Trophoblast cell (in vitro differentiated cells and primary cell): ENCODE measurements around the gene BABAM2.

Experiments used
- DNase-seq, 2 donors: peaks; one replicate each; pipeline ENCODE4 v3.0.0-alpha.2; 2016
- H2AFZ ChIP-seq: 2 replicates; pipeline ENCODE4 v1.6.1; 2013; ENCODE audit warnings: low read length, moderate library complexity, mild to moderate bottlenecking; ENCODE audit not compliant: insufficient read depth, poor library complexity
- H2AK5ac ChIP-seq: 2 replicates; pipeline ENCODE4 v1.6.1; 2013; ENCODE audit warnings: mild to moderate bottlenecking, low read length
- H2BK120ac ChIP-seq: 2 replicates; pipeline ENCODE4 v1.6.1; 2013; ENCODE audit warnings: low read length, mild to moderate bottlenecking, moderate library complexity; ENCODE audit not compliant: insufficient read depth, poor library complexity
- H2BK12ac ChIP-seq: 2 replicates; pipeline ENCODE4 v1.6.1; 2013; ENCODE audit warnings: mild to moderate bottlenecking, low read length, moderate library complexity
- H2BK5ac ChIP-seq: 2 replicates; pipeline ENCODE4 v1.6.1; 2013; ENCODE audit warnings: low read length, low read depth, moderate library complexity, mild to moderate bottlenecking; ENCODE audit not compliant: poor library complexity
- H3K14ac ChIP-seq: 2 replicates; pipeline ENCODE4 v1.6.1; 2013; ENCODE audit warnings: mild to moderate bottlenecking, low read length
- H3K18ac ChIP-seq: 2 replicates; pipeline ENCODE4 v1.6.1; 2013; ENCODE audit warnings: mild to moderate bottlenecking, low read length
- H3K23ac ChIP-seq: 2 replicates; pipeline ENCODE4 v1.6.1; 2013; ENCODE audit warnings: low read length
- H3K27ac ChIP-seq: 2 replicates; pipeline ENCODE4 v1.5.1; 2013; ENCODE audit warnings: low read depth, mild to moderate bottlenecking, inconsistent platforms, low read length, moderate library complexity
- H3K27me3 ChIP-seq: 2 replicates; pipeline ENCODE4 v1.6.1; 2013; ENCODE audit warnings: inconsistent platforms, mild to moderate bottlenecking, low read length, moderate library complexity; ENCODE audit not compliant: insufficient read depth
- H3K36me3 ChIP-seq, 2 experiments: 1 replicate in 1 of 2; 2 replicates in 1 of 2; pipeline ENCODE4 v1.6.1; 2013; ENCODE audit warnings: low read length in 2 of 2, mild to moderate bottlenecking in 2 of 2, moderate library complexity in 1 of 2; ENCODE audit not compliant: insufficient read depth in 2 of 2, control insufficient read depth in 1 of 2
- H3K4ac ChIP-seq: 2 replicates; pipeline ENCODE4 v1.6.1; 2013; ENCODE audit warnings: low read depth, mild to moderate bottlenecking, low read length, moderate library complexity
- H3K4me1 ChIP-seq, 2 experiments: 1 replicate in 1 of 2; 2 replicates in 1 of 2; pipeline ENCODE4 v1.6.1; 2013; ENCODE audit warnings: low read length in 2 of 2, mild to moderate bottlenecking in 2 of 2, moderate library complexity in 1 of 2; ENCODE audit not compliant: insufficient read depth in 2 of 2, control insufficient read depth in 1 of 2
- H3K4me2 ChIP-seq: 2 replicates; pipeline ENCODE4 v1.6.1; 2013; ENCODE audit warnings: inconsistent platforms, mild to moderate bottlenecking, low read length, moderate library complexity
- H3K4me3 ChIP-seq: 2 replicates; pipeline ENCODE4 v1.5.1; 2013; ENCODE audit warnings: mild to moderate bottlenecking, low read depth, low read length, inconsistent platforms
- H3K79me1 ChIP-seq: one replicate; pipeline ENCODE4 v1.6.1; 2013; ENCODE audit warnings: low read length
- H3K79me2 ChIP-seq: 2 replicates; pipeline ENCODE4 v1.6.1; 2013; ENCODE audit warnings: low read length, mild to moderate bottlenecking; ENCODE audit not compliant: control insufficient read depth, insufficient read depth, poor library complexity
- H3K9ac ChIP-seq: 2 replicates; pipeline ENCODE4 v1.6.1; 2013; ENCODE audit warnings: mild to moderate bottlenecking, low read length
- H3K9me3 ChIP-seq: 2 replicates; pipeline ENCODE4 v1.6.1; 2013; ENCODE audit warnings: low read depth, mild to moderate bottlenecking, control low read depth, inconsistent platforms, low read length; ENCODE audit not compliant: insufficient read depth
- H4K12ac ChIP-seq: 2 replicates; pipeline ENCODE4 v1.6.1; 2013; ENCODE audit warnings: low read depth, mild to moderate bottlenecking, low read length, moderate library complexity
- H4K8ac ChIP-seq: 2 replicates; pipeline ENCODE4 v1.6.1; 2013; ENCODE audit warnings: low read depth, mild to moderate bottlenecking, low read length, moderate library complexity
- H4K91ac ChIP-seq: one replicate; pipeline ENCODE4 v1.6.1; 2013; ENCODE audit warnings: low read depth, mild to moderate bottlenecking, low read length, moderate library complexity
- WGBS: extraction: QIAGEN DNeasy Blood & Tissue Kit; methylation state at CpG from one replicate; pipeline ENCODE4 v1.1.7; 2013; ENCODE audit warnings: missing lambda C conversion rate; ENCODE audit not compliant: insufficient read length, insufficient coverage; ENCODE audit errors: extremely low coverage; 5-methylcytosine and 5-hydroxymethylcytosine counted together

The BABAM2 gene

DNA sequence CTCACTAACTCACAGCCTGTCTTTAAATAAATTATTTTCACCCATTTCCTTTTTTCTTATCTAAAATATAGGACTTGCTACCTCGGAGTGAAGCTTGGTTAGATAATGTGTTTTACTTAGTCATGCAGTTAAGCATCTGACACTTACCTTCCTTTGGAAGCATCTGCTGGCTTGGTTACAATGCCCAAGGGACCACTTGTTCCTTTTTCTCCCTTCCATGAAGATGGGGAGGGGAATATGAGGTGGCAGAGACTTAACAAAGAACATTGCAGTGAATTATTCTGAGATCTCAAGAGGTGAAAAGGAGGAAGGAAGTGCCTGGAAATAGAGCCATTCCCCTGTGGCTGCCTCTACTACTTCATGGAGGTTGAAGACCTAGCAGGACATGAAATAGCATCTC, 356.8 kb downstream of the BABAM2 start:
- Histone ChIP-seq H2AFZ (no peak overlapping the region), H3K79me1 (peaks cover 2% of the 10 kb centered on the region), H3K9me3 (no peaks in the 10 kb centered on the region), H3K14ac (no peak overlapping the region), H2BK12ac (no peak overlapping the region), H3K27me3 (no peaks in the 10 kb centered on the region), H3K23ac (no peak overlapping the region), H2AK5ac (no peak overlapping the region), H3K9ac (no peak overlapping the region), H2BK120ac (no peak overlapping the region), H4K8ac (no peak overlapping the region), H3K4me1 (peaks cover 3 to 4% of the 10 kb centered on the region in 2 experiments), H3K36me3 (no peaks in the 10 kb centered on the region), H3K18ac (no peak overlapping the region), H3K4me3 (no peak overlapping the region), H4K12ac (no peak overlapping the region), H3K27ac (no peak overlapping the region), H2BK5ac (no peak overlapping the region), H3K4ac (no peak overlapping the region), H3K4me2 (no peak overlapping the region), H3K79me2 (no peaks in the 10 kb centered on the region), H4K91ac (no peak overlapping the region)
- no peak for DNase-seq
- WGBS, result no CpG with 5 or more reads among the region's 1 CpG

GRCh38 chr2:28247734-28248133, 357.2 kb downstream of the BABAM2 start:
- H2BK5ac ChIP-seq, result no peak overlapping the region

GRCh38 chr2:28248511-28248910, 358.0 kb downstream of the BABAM2 start:
- Histone ChIP-seq H3K4me1 (peaks cover 4 to 5% of the 10 kb centered on the region in 2 experiments), H3K36me3 (no peaks in the 10 kb centered on the region), H3K4me3 (no peak overlapping the region), H3K27me3 (no peaks in the 10 kb centered on the region), H3K9me3 (no peaks in the 10 kb centered on the region), H2BK12ac (no peak overlapping the region), H3K79me2 (no peaks in the 10 kb centered on the region), H4K91ac (no peak overlapping the region), H2AFZ (no peak overlapping the region), H4K12ac (no peak overlapping the region), H3K4me2 (no peak overlapping the region), H3K9ac (no peak overlapping the region), H2BK120ac (no peak overlapping the region), H2AK5ac (no peak overlapping the region), H3K79me1 (peaks cover 2% of the 10 kb centered on the region), H3K23ac (no peak overlapping the region), H3K4ac (no peak overlapping the region), H3K27ac (no peak overlapping the region), H3K14ac (no peak overlapping the region), H2BK5ac (no peak overlapping the region), H3K18ac (no peak overlapping the region), H4K8ac (no peak overlapping the region)
- no CpG with 5 or more reads among the region's 2 CpGs for WGBS
- peak in 1 of 2 donors; percentile 24 for DNase-seq

More at GRCh38 chr2:28247734-28248133, 357.2 kb downstream of the BABAM2 start:
- no peak overlapping the region for H3K4me3 ChIP-seq
- no peaks in the 10 kb centered on the region for H3K36me3 ChIP-seq
- H3K9me3 ChIP-seq, result no peaks in the 10 kb centered on the region
- H4K8ac ChIP-seq, result no peak overlapping the region
- no peaks in the 10 kb centered on the region for H3K79me2 ChIP-seq
- no peak overlapping the region for H3K23ac ChIP-seq
- H3K27me3 ChIP-seq, result no peaks in the 10 kb centered on the region
- H3K4ac ChIP-seq, result no peak overlapping the region
- H3K4me1 ChIP-seq, result peaks cover 3 to 4% of the 10 kb centered on the region in 2 experiments
- H3K9ac ChIP-seq, result no peak overlapping the region
- no peak overlapping the region for H3K18ac ChIP-seq
- H3K27ac ChIP-seq, result no peak overlapping the region
- H4K91ac ChIP-seq, result no peak overlapping the region
- H3K4me2 ChIP-seq, result no peak overlapping the region
- H3K79me1 ChIP-seq, result peaks cover 2% of the 10 kb centered on the region
- H2BK12ac ChIP-seq, result no peak overlapping the region
- H2AFZ ChIP-seq, result no peak overlapping the region
- DNase-seq, result no peak
- no peak overlapping the region for H3K14ac ChIP-seq
- H4K12ac ChIP-seq, result no peak overlapping the region
- H2AK5ac ChIP-seq, result no peak overlapping the region
- H2BK120ac ChIP-seq, result no peak overlapping the region

DNA sequence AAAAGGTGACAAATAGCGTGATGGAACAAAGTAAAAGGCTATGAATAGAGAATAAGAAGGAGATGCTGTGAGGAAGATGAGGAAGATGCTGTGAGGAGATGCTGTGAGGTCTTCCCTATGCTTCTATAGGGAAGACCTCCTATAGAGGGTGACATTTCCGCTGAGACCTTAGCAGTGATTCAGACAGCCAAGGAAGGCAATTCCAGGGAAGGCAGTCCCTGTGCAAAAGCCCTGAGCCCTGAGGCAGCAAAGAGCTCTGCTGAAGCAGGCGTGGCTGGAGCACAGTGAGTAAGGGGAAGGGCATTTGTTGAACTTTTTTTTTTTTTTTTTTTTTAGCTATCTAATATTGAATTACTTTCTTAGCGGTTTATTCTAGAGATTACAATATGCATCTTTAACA, 359.5 kb downstream of the BABAM2 start:
- H4K8ac ChIP-seq, result no peak overlapping the region
- no peak overlapping the region for H2AK5ac ChIP-seq
- no peak overlapping the region for H3K4me3 ChIP-seq
- no peak overlapping the region for H2BK12ac ChIP-seq
- H3K4ac ChIP-seq, result no peak overlapping the region
- no CpG with 5 or more reads among the region's 4 CpGs for WGBS
- no peak overlapping the region for H3K23ac ChIP-seq
- H3K14ac ChIP-seq, result no peak overlapping the region
- peak; percentile 95 to 97 for DNase-seq
- no peak overlapping the region for H3K18ac ChIP-seq
- no peaks in the 10 kb centered on the region for H3K79me2 ChIP-seq
- no peaks in the 10 kb centered on the region for H3K9me3 ChIP-seq
- no peak overlapping the region for H2BK120ac ChIP-seq
- H3K36me3 ChIP-seq, result no peaks in the 10 kb centered on the region
- H2BK5ac ChIP-seq, result no peak overlapping the region
- H3K9ac ChIP-seq, result no peak overlapping the region
- no peak overlapping the region for H3K27ac ChIP-seq
- no peaks in the 10 kb centered on the region for H3K27me3 ChIP-seq
- H3K79me1 ChIP-seq, result peaks cover 2% of the 10 kb centered on the region
- no peak overlapping the region for H4K12ac ChIP-seq
- no peak overlapping the region for H4K91ac ChIP-seq
- peaks cover 4 to 8% of the 10 kb centered on the region in 2 experiments for H3K4me1 ChIP-seq
- H3K4me2 ChIP-seq, result no peak overlapping the region
- H2AFZ ChIP-seq, result no peak overlapping the region
